Peyer's patch (tissue), 4 donors: ENCODE measurements around the gene GABRD.

Source experiments
- POLR2A ChIP-seq, 2 donors: fragments of 450-650 bp; IDR thresholded peaks; one replicate each; pipeline ENCODE4 v1.5.1; 2017; ENCODE audit warnings: antibody characterized with exemption in 2 of 2, mild to moderate bottlenecking in 2 of 2, moderate library complexity in 2 of 2
- TF ChIP-seq, protein P1 (sequence below), 6 experiments: fragments of 450-650 bp in 4 of 6; fragments of 200-600 bp in 2 of 6; sonication (generic) in 1 of 6; IDR thresholded peaks; one replicate each; pipeline ENCODE4 v1.5.1; 2017 to 2019; ENCODE audit warnings: antibody characterized with exemption in 6 of 6, mild to moderate bottlenecking in 3 of 6, moderate library complexity in 1 of 6

DNA sequence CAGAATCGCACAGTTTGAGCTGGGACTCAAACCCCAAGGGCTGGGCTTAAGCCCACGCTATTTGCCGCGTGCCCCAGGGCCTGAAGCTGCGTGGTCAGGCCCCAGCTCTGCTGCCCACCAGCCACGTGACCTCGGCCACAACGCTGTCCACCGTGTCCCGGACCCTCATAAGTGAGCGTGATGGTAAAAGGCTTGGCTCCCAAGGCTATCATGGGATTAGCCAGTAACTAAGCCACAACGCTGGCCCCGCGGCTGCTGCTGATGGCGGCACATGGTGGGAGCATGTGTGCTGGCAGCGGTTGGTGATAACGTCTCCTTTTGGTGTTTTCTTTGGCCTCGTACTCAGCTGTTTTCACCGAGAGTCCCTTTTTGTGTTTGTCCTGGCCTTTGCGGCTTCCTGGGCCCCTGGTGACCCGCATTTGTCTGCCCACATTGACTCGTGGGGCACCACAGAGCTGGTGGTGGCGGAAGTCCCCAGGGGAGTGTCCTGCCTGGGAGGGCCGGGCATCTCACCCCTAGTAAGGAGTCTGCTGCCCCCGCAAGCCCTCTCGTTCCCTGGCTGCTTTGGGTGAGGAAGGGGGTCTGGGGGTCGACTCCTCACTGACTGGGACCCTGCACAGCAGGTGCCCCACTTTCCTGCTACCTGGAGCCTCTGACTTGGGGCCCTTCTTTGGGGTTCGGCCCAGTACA lies 60.4 kb downstream of the GABRD start:
- TF ChIP-seq, protein P1, sequence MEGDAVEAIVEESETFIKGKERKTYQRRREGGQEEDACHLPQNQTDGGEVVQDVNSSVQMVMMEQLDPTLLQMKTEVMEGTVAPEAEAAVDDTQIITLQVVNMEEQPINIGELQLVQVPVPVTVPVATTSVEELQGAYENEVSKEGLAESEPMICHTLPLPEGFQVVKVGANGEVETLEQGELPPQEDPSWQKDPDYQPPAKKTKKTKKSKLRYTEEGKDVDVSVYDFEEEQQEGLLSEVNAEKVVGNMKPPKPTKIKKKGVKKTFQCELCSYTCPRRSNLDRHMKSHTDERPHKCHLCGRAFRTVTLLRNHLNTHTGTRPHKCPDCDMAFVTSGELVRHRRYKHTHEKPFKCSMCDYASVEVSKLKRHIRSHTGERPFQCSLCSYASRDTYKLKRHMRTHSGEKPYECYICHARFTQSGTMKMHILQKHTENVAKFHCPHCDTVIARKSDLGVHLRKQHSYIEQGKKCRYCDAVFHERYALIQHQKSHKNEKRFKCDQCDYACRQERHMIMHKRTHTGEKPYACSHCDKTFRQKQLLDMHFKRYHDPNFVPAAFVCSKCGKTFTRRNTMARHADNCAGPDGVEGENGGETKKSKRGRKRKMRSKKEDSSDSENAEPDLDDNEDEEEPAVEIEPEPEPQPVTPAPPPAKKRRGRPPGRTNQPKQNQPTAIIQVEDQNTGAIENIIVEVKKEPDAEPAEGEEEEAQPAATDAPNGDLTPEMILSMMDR (IDR thresholded peaks at IDR 0.05) = no peak
- TF ChIP-seq POLR2A (IDR thresholded peaks at IDR 0.05) = no peak
